Activated CD4-positive, alpha-beta T cell treated with anti-CD3 and anti-CD28 coated beads, Interleukin-2, amount 50 U/mL, for 48 hours (primary cell): ENCODE results near the gene GJC2.

Experiments used
- DNase-seq, 2 experiments: peaks; one replicate each; pipeline ENCODE4 v3.0.0-alpha.2; 2020

Gene GJC2

DNA sequence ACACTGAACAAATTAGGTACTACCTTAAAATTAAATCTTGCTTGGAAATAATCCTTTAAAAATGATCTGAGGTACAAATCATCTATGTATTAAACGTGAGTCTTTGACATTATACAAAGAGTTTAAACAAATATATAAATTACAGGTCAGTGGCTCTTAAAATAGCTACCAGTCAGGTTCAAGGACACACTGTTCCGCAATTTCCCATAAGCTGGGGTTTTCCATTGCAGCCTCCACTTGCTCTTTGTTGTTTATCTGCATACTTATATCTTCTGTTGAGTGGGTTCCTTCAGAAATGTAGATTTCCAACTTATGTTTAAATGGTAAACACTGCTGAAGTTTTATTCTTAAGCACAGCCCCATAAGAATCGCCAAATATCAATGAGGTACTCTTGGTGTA, 34.9 kb upstream of the GJC2 start:
- no peak for DNase-seq

DNA sequence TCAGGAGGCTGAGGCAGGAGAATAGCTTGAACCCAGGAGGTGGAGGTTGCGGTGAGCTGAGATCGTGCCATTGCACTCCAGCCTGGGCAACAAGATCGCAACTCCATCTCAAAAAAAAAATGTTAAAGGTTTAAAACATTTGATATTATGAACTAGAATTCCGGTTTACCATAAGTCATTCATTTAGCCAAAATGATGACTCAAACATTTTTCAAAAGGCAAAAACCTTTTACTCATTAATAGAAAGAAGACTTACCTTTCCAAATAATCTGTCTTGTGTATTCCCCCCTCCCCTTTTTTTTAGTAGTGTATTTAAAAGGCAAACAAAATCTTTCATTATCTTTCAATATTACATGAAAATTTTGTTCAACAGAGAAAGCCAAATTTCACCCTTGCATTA, 32.4 kb upstream of the GJC2 start:
- DNase-seq = no peak

DNA sequence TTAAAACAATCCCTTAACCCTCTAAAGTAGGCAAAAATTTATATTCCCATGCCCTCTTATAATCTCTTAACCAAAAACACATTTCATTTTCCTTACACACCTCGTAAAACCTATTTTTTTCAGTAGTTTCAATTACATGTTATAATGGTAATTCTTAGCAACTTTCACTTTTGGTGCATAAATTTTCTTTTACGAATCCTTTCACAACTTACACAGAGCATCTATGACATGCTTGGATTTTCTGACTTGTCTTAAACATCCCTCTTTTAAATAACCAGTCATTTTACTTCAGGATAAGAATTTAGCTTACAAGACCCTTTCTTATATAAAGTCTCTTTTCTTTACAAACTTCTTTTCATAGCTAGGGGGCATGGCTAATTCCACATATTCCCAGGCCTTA, 31.7 kb upstream of the GJC2 start:
- no peak for DNase-seq

DNA sequence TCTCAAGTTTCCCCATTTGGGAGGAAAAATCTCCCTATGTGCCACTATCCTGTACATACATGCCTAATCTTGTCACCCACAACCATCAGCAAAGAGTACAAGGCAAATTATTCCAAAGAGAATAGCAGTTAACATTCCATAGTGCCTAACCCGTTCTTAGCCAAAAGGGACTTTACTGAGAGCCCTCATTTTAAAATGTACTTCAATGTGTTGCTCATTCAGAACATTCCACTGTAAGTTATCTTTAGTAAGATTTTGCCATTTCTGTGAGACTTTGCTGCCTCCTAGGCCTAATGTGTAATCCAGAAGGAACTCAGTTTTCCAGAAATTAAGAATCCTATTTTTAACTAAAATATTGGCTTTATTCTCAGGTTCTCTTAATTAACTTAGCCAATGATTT, 29.4 kb upstream of the GJC2 start:
- no peak for DNase-seq

DNA sequence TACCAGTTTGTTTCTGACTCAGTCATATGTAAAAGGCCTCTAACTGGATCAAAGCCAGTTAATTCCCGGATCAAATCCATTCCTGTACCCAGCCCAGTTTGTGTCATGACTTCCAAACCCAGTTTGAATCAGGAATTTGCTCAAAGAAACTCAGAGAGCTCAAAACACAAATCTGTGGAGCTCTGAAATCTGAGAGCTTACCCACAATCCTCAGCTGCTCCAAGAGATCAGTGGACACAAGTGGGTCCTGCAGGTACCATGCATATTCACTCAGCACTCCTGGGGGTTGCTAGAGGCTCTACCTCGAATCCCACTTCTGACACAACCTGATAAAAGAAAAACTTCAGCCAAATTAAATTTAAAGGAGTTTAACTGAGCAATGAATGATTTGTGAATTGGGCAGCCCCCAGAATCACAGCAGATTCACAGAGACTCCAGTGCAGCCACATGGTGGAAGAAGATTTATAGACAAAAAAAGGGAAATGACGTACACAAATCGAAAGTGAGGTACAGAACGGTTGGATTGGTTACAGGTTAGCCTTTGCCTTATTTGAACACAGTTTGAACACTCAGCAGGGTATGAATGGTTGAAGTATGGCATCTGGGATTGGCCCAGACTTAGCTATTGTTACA, 28.8 kb upstream of the GJC2 start:
- no peak for DNase-seq

DNA sequence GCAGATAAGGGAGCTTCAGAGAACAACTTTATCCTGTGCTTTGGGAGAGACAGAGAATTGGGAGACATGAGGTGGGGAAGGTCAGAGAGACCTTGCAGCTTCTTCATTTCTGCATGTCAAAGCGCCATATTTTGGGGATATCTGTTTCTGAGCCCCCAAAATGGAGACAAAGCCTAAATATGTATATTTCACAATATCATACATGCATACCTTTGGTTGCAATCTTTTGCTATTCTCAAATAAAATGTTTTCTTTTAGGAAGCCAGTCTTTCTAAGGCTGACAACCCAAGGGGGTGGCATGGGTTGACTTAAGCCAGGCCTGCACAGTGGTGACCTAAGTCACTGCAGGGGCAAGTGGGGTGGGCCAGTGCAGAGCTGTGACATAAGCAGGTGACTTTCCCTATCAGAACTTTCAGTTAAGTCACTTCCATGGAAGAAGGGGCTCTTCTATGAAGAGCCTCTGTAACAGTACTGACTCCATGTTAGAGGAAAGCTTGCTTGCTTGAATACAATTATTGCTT, 26.7 kb upstream of the GJC2 start:
- no peak for DNase-seq

DNA sequence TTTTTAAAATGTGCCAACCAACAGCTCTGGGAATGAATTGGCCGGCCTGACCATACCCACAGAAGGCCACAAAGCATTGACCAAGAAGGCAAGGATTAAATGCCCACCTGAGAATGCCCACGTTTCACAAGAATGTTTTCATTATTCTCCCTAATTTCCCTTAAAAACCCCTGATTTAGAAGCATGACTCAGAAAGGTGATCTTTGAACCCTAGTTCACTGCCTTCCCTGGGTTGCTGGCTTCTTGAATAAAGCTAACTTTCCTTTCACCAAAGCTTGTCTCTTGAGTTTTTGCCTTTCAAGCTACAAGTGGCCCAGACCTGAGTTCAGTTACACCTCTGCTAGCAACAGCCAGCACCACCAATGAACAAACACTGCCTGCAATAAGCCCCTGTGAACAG, 26.2 kb upstream of the GJC2 start:
- DNase-seq = no peak

DNA sequence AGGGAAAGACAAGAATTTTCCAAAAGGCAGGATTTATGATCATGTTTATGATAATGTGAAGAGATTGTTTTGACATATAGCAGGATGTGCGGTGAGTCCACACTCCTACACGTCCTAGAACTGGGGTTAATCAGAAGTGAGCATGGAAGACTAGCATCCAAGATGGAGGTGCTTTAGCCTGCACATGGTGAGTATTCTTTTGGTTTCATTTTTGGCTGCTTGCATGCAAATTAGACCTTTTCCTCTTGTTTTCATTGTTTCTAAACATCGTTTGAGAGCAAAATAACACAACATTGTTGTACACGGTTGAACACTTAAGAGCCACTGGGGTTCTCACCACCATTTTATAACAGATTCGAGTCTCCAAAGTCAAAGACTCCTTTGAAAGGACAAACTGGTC, 24.5 kb upstream of the GJC2 start:
- no peak for DNase-seq

DNA sequence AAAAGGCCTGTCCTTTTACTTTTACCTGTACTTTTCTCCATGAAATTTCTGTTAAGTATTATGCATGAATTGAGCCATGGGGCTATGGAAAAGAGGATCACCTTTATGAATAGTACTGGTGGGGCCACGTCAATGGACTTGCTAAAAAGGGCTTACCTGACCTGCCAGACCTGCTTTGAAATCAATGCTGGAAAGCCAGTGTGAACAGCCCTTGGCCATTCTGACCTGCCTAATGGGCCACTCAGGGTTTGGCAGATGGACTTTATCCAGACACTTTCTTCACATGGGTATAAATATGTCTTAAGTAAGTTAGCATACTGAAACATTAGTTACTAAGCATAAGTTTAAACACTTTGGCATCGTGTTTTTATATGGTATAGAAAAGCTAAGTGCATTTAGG, 18.0 kb upstream of the GJC2 start:
- DNase-seq = no peak

DNA sequence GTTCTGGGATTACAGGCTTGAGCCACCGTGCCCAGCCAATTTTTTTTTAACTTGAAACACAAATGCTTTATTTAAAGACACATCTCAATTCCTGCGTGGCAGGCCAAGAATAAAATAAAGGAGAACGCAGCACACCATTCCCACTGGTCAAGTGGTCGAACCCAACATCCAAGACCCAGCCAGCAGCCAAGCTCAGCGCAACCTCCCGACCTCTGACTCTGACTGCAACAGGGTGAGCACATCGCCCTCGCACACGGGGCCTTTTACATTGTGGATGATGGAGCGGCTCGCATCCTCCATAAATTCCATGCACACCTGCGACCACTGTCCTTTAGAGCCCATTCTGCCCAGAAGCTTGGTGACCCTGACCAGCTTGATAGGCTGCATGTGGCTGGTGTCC, 15.1 kb upstream of the GJC2 start:
- no peak for DNase-seq

DNA sequence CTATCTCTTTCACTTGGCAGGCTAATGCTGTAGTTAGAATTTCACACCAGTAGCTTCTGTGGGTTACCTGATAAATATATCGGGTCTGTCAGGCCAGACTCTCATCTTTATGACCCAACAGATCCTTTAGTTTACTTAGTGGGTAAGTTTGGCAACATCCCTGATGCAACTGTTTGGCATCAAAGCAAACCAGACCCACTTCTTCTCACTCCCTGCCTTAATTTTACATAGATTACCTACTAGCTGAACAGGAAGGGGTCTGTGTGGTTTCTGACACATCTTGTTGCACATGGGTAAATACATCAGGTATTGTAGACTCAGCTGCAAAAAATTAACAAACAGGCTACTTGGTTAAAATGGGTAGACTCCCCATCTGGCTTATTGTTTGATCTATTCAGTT, 12.8 kb upstream of the GJC2 start:
- DNase-seq = no peak

DNA sequence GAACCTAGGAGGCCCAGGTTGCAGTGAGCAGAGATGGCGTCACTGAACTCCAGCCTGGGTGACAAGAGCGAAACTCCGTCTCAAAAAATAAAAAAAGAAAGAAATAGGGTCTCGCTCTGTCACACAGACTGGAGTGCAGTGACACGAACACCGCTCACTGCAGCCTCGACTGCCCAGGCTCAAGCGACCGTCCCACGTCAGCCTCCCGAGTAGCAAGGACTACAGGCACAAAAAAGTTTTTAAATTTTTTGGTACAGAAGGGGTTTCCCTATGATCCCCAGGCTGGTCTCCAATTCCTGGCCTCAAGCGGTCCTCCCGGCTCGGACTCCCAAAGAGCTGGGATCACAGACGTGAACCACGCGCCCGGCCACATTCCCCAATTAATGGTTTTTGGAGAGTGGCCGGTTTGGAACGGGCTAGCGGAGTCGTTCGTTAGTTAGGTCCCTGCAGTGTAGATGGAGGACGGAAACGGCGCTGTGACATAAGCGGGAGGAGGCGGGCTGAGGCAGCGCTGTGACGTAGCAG, 10.3 kb upstream of the GJC2 start:
- DNase-seq = no peak

DNA sequence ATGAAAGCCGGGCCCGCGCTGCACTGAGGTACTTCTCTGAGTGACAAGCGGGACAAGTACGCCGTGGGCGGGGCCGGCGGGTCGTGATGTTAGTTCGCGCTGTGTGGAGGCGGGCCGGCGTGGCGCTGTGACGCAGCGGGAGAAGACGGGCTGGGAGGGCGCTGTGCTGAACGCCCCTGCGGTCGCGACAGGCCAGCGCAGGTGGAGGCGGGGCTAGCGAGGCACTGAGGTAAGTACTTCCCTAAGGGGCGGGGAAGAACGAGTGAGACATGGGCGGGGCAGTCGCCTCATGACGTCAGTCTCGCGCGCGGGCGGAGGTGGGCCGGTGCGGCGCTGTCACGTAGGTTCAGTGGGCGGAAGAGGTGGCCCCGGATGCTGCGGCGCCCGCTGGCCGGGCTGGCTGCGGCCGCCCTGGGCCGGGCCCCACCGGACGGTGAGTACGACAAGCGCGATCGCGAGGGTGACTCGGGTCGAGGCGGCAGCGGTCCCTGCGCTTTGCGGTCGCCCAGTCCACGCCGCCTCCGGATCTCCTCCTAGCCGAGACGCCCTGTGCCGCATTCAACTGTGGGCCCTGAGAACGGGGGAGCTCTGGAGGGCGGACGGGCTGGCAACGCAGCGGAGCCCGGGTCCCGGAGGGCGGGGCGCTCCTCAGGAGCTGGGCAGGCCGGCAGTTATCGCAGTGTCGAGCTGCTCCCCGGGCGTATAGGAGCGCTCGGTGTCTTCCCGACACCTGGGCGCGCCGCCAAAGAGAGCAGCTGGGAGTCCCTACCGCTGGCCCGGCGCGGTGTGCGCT, 9.6 kb upstream of the GJC2 start, which contains the start of gene GUK1:
GUK1 (plus strand) TSS at position 349 of the 793 bp plus-strand sequence; CDS start at position 373, 24 bp downstream.
- DNase-seq = peak; percentile 100

DNA sequence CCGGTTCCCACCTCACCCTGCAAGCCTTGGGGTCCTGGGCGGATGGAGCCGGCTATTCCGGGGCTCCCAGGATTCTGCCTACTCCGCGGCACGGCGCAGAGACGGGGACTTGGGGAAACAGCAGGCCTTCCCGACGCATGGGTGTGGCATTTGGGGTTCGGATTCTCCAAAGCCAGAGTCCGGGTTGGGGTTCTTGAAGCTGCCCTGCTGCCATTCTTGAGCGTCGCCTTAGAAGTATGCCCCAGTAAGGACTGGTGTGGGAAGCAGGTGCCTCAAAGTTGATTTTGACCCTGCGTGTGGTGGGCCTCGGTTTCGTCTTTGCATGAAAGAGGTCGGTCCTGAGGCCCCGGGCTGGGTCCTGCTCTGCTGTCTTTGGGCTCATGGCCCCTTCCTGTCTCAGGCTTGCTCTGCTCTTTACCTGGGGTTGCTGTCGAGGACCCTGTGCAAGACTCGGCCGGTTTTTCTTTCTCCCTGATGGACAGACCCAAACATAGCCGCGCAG, 9.0 kb upstream of the GJC2 start:
- peak in 1 of 2 experiments; percentile 19 for DNase-seq

DNA sequence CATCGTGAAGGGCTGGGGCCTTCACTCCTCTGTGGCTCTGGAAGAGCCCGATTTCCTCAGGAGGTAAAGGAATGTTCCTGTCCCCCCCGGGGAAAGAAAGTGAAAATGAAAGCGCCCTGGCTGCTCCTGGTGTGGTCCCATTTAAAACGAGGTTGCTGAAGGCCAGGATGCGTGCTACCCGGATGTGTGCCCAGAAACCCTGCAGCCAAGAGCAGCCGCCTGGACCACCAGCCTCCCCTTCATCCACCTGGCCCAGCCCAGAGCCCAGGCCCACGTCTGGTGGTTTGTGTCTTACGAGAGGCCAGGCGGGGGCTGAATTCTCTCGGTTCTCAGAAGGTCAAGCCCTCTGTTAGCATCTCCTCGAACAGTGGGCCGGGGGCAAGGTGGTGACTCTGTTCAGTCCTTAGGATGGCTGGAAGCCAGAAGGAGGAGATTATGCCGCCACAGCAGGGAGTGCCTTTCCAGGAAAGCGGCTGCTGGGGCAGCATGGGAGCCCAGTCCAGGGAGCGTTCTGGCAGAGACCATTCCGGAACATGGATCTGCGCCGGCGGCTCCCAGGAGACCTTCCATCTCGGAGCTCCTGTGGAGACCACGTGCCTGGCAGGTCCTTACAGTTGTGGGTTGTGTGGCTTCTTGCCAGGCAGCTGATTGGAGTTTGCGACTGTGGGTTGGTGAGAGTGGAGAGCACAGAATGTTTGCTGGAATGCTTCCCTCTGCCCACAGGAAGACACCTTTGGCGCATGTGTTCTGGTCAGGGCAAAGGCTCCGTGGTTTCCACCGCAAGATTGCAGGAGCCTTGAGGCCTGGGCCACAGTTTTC, 8.3 kb upstream of the GJC2 start:
- DNase-seq = peak; percentile 25 to 38

DNA sequence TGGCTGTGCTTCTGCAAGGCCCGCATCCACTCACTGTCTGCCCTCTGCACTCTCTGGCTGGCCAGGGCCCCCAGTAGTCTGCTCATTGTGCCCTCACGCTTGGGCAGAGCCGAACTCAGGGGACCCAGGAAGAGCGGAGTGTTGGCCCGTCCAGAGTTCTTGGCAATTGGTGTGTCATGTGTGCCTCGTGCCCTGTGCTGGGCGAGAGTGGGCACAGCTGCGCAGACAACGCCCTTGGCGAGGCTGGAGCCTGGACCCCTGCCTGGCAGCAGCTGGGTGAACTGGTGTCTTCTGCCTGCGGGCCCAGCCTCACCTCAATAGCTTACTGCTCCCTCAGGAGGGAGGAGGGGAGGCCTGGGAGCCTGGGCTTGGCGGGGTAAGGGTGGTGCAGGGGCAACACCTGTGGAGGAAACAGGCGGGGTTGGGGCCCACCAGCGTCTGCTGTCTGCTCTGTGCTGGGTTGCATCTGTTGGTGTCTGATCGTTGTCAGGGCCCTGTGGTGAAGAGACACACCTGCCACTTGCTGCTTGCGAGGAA, 7.5 kb upstream of the GJC2 start:
- no peak for DNase-seq

DNA sequence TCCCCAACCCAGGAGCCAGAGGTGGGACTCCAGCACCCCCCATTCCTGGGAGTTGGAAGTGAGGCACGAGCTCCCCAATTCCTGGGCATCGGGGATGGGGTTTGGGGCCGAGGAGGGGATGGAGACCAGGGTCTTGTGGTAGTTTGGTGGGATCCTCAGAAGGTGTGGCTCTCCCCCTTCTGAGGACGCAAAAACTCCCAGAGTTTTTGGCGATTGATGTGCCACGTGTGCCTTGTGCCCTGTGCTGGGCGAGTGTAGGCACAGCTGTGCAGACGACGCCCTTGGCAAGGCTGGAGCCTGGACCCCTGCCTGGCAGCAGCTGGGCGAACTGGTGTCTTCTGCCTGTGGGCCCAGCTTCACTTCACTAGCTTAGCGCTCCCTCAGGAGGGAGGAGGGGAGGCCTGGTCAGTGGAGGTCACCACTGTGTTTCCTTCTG, 7.0 kb upstream of the GJC2 start:
- no peak for DNase-seq

DNA sequence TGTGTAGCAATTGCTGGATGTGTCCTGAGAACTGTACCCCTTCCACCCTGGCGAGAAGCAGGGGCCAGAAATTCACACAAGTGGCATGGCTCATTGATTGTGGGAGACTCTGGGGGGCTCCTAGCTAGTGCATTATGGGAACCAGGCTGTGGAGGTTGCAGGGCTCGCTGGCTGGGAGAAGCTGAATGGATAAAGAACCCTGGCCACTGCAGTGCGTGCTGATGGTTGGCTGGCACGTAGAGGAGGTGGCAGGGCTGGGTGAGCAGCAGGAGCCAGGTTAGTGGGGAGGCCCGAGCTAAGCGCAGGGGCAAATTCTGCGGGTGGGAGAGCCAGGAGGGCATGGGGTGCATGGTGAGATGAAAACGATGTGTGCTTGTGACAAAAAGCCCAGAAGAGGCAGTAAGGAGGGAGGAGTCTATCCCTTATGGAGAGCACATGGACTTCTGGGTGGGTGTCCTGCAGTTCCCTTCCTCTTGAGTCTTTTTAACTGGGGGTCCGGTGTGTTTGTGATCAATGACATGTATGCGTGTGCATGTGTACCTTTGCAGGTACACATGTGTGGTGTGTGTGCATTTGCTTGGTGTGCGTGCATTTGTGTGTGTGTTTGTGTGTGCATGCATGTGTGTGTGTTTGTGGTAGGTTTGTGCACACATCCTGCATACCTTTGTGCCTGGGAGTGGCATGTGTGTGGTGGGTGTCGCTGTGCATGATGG, 6.1 kb upstream of the GJC2 start:
- no peak for DNase-seq

DNA sequence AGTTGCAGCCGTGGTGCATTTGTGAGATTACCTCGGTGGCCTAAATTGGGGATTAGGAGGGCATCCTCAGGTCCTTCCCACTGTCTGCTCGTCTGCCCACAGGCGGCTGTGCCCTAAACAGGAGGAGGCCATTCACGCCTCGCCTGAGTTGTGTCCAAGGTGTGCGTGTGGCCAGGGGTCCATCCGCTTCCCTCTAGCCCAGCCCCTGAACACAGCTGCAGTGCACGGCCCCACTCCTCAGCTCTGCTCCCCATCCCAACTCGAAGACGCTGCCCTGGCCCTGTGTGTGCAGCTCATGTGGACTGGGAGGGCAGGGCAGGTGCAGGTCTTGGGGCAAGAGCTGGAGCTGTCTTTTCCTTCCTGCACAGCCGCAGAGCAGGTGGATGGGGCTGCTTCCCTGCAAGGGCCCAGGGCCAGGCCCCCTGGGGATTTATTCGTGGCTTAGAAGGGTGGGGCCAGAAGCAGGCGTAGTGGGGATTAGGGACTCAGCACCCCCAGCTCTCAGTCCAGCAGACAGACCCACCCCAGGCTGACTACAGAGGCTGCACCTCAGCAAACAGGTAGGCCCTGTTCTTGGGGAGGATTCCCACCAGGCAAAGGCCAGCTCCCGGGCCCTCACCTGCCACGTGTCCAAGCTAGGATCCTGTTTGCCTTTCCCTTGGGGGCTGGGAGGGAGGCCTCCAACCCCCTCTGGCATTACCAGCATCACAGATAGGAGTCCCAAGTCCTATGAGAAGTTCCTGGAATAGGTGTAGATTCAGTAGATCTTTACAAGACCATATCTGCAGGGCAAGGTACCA, 5.3 kb upstream of the GJC2 start:
- no peak for DNase-seq

DNA sequence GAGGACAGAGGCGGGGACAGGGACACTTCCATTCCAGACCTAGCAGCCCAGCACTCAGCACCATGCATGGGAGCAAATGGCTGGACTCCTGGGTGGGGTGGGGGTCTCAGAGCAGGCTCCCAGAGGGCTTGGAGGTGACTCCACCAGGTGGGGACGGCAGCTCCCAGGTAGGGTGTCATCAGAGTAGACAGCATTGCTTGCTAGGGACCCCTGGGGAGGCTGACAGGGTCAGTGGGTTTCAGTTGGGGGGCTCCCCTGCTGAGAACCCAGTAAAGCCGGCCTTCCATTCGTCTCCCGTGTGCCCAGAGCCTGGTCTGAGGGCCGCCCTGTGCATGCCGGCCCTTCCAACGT, 4.8 kb upstream of the GJC2 start:
- no peak for DNase-seq
